Suppressor macrophage treated with lipopolysaccharide for 4 hours (primary cell): Measurements from ENCODE around the gene IRAK4.

ENCODE experiments used
- DNase-seq: peaks from one replicate; pipeline ENCODE4 v3.0.0-alpha.2; 2020

IRAK4 gene

GRCh38 chr12:43776498-43776897 is 17.7 kb downstream of the IRAK4 start:
- DNase-seq = peak; percentile 23

GRCh38 chr12:43786899-43787693 is 28.3 kb downstream of the IRAK4 start:
- DNase-seq = no peak

- DNase-seq = no peak
These were observed 31.2 kb downstream of the IRAK4 start for GRCh38 chr12:43789941-43790340.

GRCh38 chr12:43795716-43796280 is 37.0 kb downstream of the IRAK4 start:
- peak; percentile 22 for DNase-seq

- DNase-seq = no peak
These were observed 38.9 kb downstream of the IRAK4 start for GRCh38 chr12:43797561-43798217.

- peak; percentile 8 for DNase-seq
These were observed 46.6 kb downstream of the IRAK4 start for GRCh38 chr12:43805149-43805859.

GRCh38 chr12:43805860-43806736 is 47.3 kb downstream of the IRAK4 start, which contains the start of gene TWF1:
Gene TWF1, minus strand, starts transcription at chr12:43806317. Its CDS starts 72 bp downstream, at chr12:43806245.
- peak; percentile 91 for DNase-seq

- DNase-seq = peak; percentile 8
These were observed 48.0 kb downstream of the IRAK4 start for GRCh38 chr12:43806737-43807072.

- DNase-seq = peak; percentile 77
These were observed 48.6 kb downstream of the IRAK4 start for GRCh38 chr12:43807386-43807785.

- no peak for DNase-seq
These were observed 53.3 kb downstream of the IRAK4 start for GRCh38 chr12:43812057-43812456.

- no peak for DNase-seq
These were observed 54.2 kb downstream of the IRAK4 start for GRCh38 chr12:43812926-43813325.

GRCh38 chr12:43815416-43815815 is 56.7 kb downstream of the IRAK4 start:
- no peak for DNase-seq

- DNase-seq = no peak
These were observed 57.4 kb downstream of the IRAK4 start for GRCh38 chr12:43816168-43816567.

GRCh38 chr12:43824207-43824775 is 65.5 kb downstream of the IRAK4 start:
- DNase-seq = no peak

- DNase-seq = no peak
These were observed 67.9 kb downstream of the IRAK4 start for GRCh38 chr12:43826681-43827080.

GRCh38 chr12:43827093-43827492 is 68.3 kb downstream of the IRAK4 start:
- DNase-seq = no peak

- DNase-seq = peak; percentile 39
These were observed 73.9 kb downstream of the IRAK4 start for GRCh38 chr12:43832463-43833168.

- DNase-seq = no peak
These were observed 76.5 kb downstream of the IRAK4 start for GRCh38 chr12:43835264-43835655.

- DNase-seq = peak; percentile 57
These were observed 77.1 kb downstream of the IRAK4 start, which contains the start of gene TMEM117 for GRCh38 chr12:43835656-43836474. Gene TMEM117, plus strand, starts transcription at chr12:43836081.

- DNase-seq = peak; percentile 32
These were observed 77.8 kb downstream of the IRAK4 start for GRCh38 chr12:43836475-43836989.
